K562 (cell line): Measurements from ENCODE around the gene P2RX3. TPM values are rescaled to one million over a fixed set of nuclear protein-coding genes. Genes with fewer than 3 reads are reported as not detected.

Experiments
- ATF7 ChIP-seq: fragments of 450-650 bp; IDR thresholded peaks from 2 replicates; pipeline ENCODE4 v1.7.1; 2014; ENCODE audit warnings: mild to moderate bottlenecking, moderate library complexity
- BHLHE40 ChIP-seq: IDR thresholded peaks from 2 replicates; pipeline ENCODE4 v1.6.1; 2011; ENCODE audit warnings: low read length, improper control_type of control experiment
- EP400 ChIP-seq: fragments of 450-650 bp; IDR thresholded peaks from 2 replicates; pipeline ENCODE4 v1.6.1; 2017; ENCODE audit warnings: antibody characterized with exemption, mild to moderate bottlenecking, moderate library complexity
- FOXP1 ChIP-seq: sonication (generic); formaldehyde crosslinking; IDR thresholded peaks from 2 replicates; pipeline ENCODE4 v1.8.0; 2022; ENCODE audit warnings: mild to moderate bottlenecking, missing genetic modification reagents
- GTF2E2 ChIP-seq: fragments of 200-800 bp; sonication (Bioruptor generic); IDR thresholded peaks from 2 replicates; pipeline ENCODE4 v1.6.1; 2016; ENCODE audit warnings: missing genetic modification characterization, missing compliant biosample characterization
- HDAC2 ChIP-seq: fragments of 450-650 bp; IDR thresholded peaks from 2 replicates; pipeline ENCODE4 v1.6.1; 2016; ENCODE audit warnings: mild to moderate bottlenecking
- JUND ChIP-seq, 2 experiments: IDR thresholded peaks; 2 replicates in 1 of 2; 3 replicates in 1 of 2; pipeline ENCODE4 v1.6.1; 2011; ENCODE audit warnings: borderline replicate concordance in 2 of 2, low read depth in 2 of 2, low read length in 2 of 2, improper control_type of control experiment in 1 of 2, missing biosample characterization in 1 of 2, missing genetic modification characterization in 1 of 2, missing genetic modification reagents in 1 of 2
- MAZ ChIP-seq, 2 experiments: fragments of 450-650 bp in 1 of 2; sonication (generic) in 1 of 2; formaldehyde crosslinking; IDR thresholded peaks in 1 of 2; conservative IDR thresholded peaks in 1 of 2; 2 replicates each; pipeline versions ENCODE4 v1.4.0 to v1.5.0; 2020; ENCODE audit warnings: mild to moderate bottlenecking in 1 of 2, missing genetic modification reagents in 1 of 2
- NCOA1 ChIP-seq: fragments of 450-650 bp; IDR thresholded peaks from 2 replicates; pipeline ENCODE4 v1.6.1; 2016; ENCODE audit warnings: low read depth
- NCOA6 ChIP-seq: fragments of 450-650 bp; IDR thresholded peaks from 2 replicates; pipeline ENCODE4 v1.6.1; 2017; ENCODE audit warnings: mild to moderate bottlenecking
- NRF1 ChIP-seq, 2 experiments: fragments of 450-650 bp; IDR thresholded peaks in 1 of 2; conservative IDR thresholded peaks in 1 of 2; 2 replicates each; pipeline ENCODE4 v1.6.1; 2014; ENCODE audit warnings: mild to moderate bottlenecking in 2 of 2
- RB1 ChIP-seq: fragments of 450-650 bp; IDR thresholded peaks from 2 replicates; pipeline ENCODE4 v1.6.1; 2017; ENCODE audit warnings: low read depth, mild to moderate bottlenecking
- RBBP5 ChIP-seq: fragments of 200-600 bp; sonication (generic); IDR thresholded peaks from 2 replicates; pipeline ENCODE4 v1.6.1; 2012; ENCODE audit warnings: borderline replicate concordance, mild to moderate bottlenecking, low read length, control low read depth, inconsistent platforms; ENCODE audit not compliant: insufficient read depth, poor library complexity, severe bottlenecking
- RCOR1 ChIP-seq, 2 experiments: IDR thresholded peaks; 2 replicates each; pipeline ENCODE4 v1.6.1; 2012; ENCODE audit warnings: low read depth in 2 of 2, low read length in 2 of 2, borderline replicate concordance in 1 of 2, improper control_type of control experiment in 1 of 2
- SNIP1 ChIP-seq: fragments of 450-650 bp; IDR thresholded peaks from 2 replicates; pipeline ENCODE4 v1.7.1; 2017; ENCODE audit warnings: low read depth, mild to moderate bottlenecking
- TBP ChIP-seq: optimal IDR thresholded peaks from 2 replicates; pipeline ENCODE3; 2011; ENCODE audit warnings: low read depth, low read length, improper control_type of control experiment
- U2AF1 ChIP-seq: fragments of 200-400 bp; formaldehyde crosslinking; optimal IDR thresholded peaks from 2 replicates; pipeline ENCODE3; 2017; ENCODE audit warnings: mild to moderate bottlenecking, low read depth, low read length, moderate library complexity
- ZZZ3 ChIP-seq: fragments of 450-650 bp; IDR thresholded peaks from 2 replicates; pipeline ENCODE4 v1.6.1; 2016; ENCODE audit warnings: antibody characterized with exemption, mild to moderate bottlenecking, moderate library complexity
- polyA plus RNA-seq, 8 experiments: library from polyadenylated mRNA; depleted of rRNA in 4 of 8; stranded (reverse) in 5 of 8; unstranded in 3 of 8; fragments of >200 nt; fragmentation: Nextera tagmentation in 2 of 8; fragmentation: Illumina TruSeq in 1 of 8; extraction: Ambion mirVana in 2 of 8; extraction: Trizol in 1 of 8; gene quantifications; 2 replicates each; pipeline versions ENCODE4 v1.2.1 to v1.2.3, GENCODE V29; 2011 to 2014; ENCODE audit warnings: inconsistent platforms in 1 of 8, missing spikeins in 1 of 8
- total RNA-seq, 7 experiments: library from RNA; depleted of rRNA in 6 of 7; stranded (reverse); fragments of >200 nt in 6 of 7; fragmentation: Illumina TruSeq in 2 of 7; extraction: Trizol in 2 of 7; gene quantifications; 2 replicates each; pipeline versions ENCODE4 v1.2.1 to v1.2.3, GENCODE V29; 2011 to 2021; ENCODE audit warnings: low replicate concordance in 1 of 7
- TF ChIP-seq, protein P1 (sequence below): fragments of 450-650 bp; IDR thresholded peaks from 2 replicates; pipeline ENCODE4 v1.6.1; 2017; ENCODE audit warnings: antibody characterized with exemption, mild to moderate bottlenecking
- TF ChIP-seq, protein P2 (sequence below), 2 experiments: fragments of 450-650 bp in 1 of 2; sonication (generic) in 1 of 2; formaldehyde crosslinking in 1 of 2; IDR thresholded peaks in 1 of 2; conservative IDR thresholded peaks in 1 of 2; 2 replicates each; pipeline versions ENCODE4 v1.6.1 to v1.8.1; 2016 to 2023; ENCODE audit warnings: mild to moderate bottlenecking in 2 of 2, moderate library complexity in 2 of 2, inconsistent platforms in 1 of 2, missing genetic modification reagents in 1 of 2

Gene P2RX3
- total and polyA plus RNA-seq, 9 of the 15 experiments (the other 6 are each of a cell fraction or from before 2014, with no cell fraction given), result not detected

DNA sequence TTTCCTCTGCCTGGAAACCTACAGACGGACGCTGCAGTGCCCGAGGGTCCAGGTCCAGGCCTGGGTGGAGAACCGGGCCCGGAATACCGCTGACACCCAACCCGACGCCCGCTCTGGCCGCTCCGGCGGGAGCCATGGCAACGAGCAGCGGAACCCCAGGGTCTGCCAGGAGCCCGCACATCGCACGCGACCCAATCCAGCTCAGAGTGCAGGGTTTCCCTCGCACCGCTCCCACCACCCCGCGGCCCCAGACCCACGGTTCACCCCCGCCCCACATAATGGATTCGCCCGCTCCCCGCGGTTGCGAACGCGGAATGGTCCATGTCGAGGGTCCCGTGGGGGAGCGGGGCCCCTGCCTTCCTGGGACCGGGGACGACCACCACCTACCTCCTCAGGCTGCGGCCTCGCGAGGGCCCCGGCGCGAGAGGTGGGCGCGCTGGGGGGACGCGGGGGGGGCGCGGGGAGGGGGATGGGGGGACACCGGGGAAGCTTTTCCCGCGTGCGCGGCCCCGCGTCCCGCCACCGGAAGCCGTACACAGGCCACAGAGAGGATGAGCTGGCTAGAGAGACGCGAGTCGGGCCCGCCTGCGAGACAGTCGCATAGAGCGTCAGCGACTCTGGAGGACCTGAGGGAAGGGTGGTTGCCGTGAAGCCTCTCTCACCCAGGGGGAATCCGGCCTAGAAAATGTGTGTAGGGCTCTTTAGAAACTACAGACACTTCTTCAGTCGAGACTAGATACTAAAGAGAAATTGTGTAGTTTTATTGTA is 2.6 kb upstream of the P2RX3 start, which contains the start of gene SSRP1 (continued):
- TF ChIP-seq BHLHE40, result peak; percentile 56
- peak; percentile 56; the same call in 1 of the 2 replicates for TF ChIP-seq JUND (IDR thresholded peaks at IDR 0.05; ENCODE audit: borderline replicate concordance, low read depth, low read length)
- no peak for TF ChIP-seq JUND (tag; IDR thresholded peaks at IDR 0.05; ENCODE audit: borderline replicate concordance, low read depth, low read length)
- peak; percentile 26 to 35; a peak in 1 of 4 replicates for TF ChIP-seq NRF1 (conservative IDR thresholded peaks at IDR 0.05 in 1 of 2, IDR thresholded peaks at IDR 0.05 in 1 of 2)
- peak; percentile 91 for TF ChIP-seq ATF7
- peak; percentile 97 for TF ChIP-seq SNIP1
- TF ChIP-seq FOXP1 (CRISPR knock-in tag), result 0 out of 2 replicates have a peak, but pooled peaks have one; percentile 21
- TF ChIP-seq EP400, result peak; percentile 86
- TF ChIP-seq RBBP5, result peak; percentile 64
- no peak for TF ChIP-seq NCOA6
- TF ChIP-seq GTF2E2 (tag), result peak; percentile 78
- peak in 1 of 2 experiments; percentile 72; a peak in 1 of 4 replicates for TF ChIP-seq RCOR1 (IDR thresholded peaks at IDR 0.05; ENCODE audit: borderline replicate concordance in 1 of 2, low read depth in 2 of 2, low read length in 2 of 2)
- TF ChIP-seq RB1, result peak; percentile 93; the same call in 1 of the 2 replicates
- TF ChIP-seq, protein P1, sequence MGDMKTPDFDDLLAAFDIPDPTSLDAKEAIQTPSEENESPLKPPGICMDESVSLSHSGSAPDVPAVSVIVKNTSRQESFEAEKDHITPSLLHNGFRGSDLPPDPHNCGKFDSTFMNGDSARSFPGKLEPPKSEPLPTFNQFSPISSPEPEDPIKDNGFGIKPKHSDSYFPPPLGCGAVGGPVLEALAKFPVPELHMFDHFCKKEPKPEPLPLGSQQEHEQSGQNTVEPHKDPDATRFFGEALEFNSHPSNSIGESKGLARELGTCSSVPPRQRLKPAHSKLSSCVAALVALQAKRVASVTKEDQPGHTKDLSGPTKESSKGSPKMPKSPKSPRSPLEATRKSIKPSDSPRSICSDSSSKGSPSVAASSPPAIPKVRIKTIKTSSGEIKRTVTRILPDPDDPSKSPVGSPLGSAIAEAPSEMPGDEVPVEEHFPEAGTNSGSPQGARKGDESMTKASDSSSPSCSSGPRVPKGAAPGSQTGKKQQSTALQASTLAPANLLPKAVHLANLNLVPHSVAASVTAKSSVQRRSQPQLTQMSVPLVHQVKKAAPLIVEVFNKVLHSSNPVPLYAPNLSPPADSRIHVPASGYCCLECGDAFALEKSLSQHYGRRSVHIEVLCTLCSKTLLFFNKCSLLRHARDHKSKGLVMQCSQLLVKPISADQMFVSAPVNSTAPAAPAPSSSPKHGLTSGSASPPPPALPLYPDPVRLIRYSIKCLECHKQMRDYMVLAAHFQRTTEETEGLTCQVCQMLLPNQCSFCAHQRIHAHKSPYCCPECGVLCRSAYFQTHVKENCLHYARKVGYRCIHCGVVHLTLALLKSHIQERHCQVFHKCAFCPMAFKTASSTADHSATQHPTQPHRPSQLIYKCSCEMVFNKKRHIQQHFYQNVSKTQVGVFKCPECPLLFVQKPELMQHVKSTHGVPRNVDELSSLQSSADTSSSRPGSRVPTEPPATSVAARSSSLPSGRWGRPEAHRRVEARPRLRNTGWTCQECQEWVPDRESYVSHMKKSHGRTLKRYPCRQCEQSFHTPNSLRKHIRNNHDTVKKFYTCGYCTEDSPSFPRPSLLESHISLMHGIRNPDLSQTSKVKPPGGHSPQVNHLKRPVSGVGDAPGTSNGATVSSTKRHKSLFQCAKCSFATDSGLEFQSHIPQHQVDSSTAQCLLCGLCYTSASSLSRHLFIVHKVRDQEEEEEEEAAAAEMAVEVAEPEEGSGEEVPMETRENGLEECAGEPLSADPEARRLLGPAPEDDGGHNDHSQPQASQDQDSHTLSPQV, result peak; percentile 22; the same call in 1 of the 2 replicates
- no peak for TF ChIP-seq U2AF1
- TF ChIP-seq MAZ (CRISPR knock-in tag; conservative IDR thresholded peaks at IDR 0.05 in 1 of 2, IDR thresholded peaks at IDR 0.05 in 1 of 2), result peak in 1 of 2 experiments; percentile 56; a peak in 2 of 4 replicates
- 0 out of 2 replicates have a peak, but pooled peaks have one; percentile 12 for TF ChIP-seq NCOA1
- TF ChIP-seq, protein P2, sequence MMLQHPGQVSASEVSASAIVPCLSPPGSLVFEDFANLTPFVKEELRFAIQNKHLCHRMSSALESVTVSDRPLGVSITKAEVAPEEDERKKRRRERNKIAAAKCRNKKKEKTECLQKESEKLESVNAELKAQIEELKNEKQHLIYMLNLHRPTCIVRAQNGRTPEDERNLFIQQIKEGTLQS (IDR thresholded peaks at IDR 0.05), result no peak
- TF ChIP-seq, protein P2 (CRISPR knock-in tag; conservative IDR thresholded peaks at IDR 0.05), result no peak
- TF ChIP-seq TBP, result peak; percentile 70
- TF ChIP-seq ZZZ3, result peak; percentile 88
- TF ChIP-seq HDAC2, result peak; percentile 27; the same call in 1 of the 2 replicates
